HG03558 (cell line): Measurements from ENCODE around the gene TBCCD1.
A peak's percentile ranks its signal among the peaks of the same experiment; 100 is the strongest.

Experiments
- ATAC-seq: cut with Tn5 transposase; IDR thresholded peaks from one replicate; pipeline ENCODE4 v1.9.1; 2021; ENCODE audit warnings: moderate number of reproducible peaks; ENCODE audit not compliant: unreplicated experiment; ENCODE audit errors: extremely low read depth

Gene TBCCD1, protein sequence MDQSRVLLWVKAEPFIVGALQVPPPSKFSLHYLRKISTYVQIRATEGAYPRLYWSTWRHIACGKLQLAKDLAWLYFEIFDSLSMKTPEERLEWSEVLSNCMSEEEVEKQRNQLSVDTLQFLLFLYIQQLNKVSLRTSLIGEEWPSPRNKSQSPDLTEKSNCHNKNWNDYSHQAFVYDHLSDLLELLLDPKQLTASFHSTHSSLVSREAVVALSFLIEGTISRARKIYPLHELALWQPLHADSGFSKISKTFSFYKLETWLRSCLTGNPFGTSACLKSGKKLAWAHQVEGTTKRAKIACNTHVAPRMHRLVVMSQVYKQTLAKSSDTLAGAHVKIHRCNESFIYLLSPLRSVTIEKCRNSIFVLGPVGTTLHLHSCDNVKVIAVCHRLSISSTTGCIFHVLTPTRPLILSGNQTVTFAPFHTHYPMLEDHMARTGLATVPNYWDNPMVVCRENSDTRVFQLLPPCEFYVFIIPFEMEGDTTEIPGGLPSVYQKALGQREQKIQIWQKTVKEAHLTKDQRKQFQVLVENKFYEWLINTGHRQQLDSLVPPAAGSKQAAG

DNA sequence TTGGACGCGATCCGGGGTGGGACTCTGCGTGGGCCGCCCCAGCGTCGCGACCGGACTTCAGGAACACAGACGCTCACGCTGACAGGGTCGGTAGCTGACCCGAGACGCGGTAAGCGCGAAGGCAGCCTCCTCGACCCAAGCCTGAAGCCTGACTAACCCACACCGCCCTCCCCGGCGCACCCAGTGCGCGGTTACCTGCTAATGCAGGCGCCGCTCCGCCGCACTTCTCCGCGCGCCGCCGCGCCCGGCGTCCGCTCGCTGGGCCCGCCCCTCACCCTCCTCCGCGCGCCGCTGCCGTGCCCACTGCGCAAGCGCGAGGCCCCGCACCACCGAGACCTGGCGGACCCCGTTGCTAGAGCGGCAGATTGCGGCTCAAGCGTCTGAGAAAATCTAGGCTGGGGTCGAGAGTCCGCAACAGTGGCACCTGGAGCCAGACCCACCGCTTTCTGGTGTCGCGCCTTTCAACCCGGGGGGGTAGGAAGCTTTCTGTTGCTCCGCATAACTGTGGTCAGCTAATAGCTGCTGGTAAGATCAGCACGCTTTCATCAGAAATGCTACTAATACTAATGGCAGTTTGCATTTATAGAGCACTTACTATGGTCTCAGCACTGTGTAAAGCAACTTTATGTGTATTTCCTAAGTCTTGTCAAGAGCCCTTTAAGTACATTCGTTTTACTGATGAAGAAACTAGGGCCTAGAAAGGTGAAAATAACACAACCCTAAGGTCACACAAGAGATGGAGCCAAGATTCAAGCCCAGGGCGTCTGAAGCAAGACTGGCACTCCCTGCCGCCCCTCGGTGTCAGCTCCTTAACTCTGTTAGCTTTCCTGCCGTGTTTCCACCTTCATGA is at the start of gene TBCCD1:
Gene TBCCD1 (minus strand): TSS at position 268 of the 850 bp plus-strand sequence. CDS start 3,010 bp downstream, outside the sequence.
- peak; percentile 35 for ATAC-seq

DNA sequence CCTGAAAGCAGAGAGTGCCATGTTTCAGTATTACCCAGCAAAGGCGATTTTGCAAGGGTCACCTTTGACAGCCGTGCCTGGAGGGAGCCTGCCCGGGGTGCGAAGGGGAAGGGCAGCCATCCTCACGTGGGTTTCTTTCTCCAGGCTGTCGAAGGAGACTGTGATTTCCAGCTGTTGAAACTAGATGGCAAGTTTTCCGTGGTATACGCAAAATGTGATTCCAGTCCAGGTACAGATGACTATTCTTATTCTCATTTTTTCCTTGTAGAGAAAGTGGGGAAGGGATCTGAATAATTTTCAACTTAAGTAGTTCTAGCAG is 49.1 kb upstream of the TBCCD1 start:
- no peak for ATAC-seq

DNA sequence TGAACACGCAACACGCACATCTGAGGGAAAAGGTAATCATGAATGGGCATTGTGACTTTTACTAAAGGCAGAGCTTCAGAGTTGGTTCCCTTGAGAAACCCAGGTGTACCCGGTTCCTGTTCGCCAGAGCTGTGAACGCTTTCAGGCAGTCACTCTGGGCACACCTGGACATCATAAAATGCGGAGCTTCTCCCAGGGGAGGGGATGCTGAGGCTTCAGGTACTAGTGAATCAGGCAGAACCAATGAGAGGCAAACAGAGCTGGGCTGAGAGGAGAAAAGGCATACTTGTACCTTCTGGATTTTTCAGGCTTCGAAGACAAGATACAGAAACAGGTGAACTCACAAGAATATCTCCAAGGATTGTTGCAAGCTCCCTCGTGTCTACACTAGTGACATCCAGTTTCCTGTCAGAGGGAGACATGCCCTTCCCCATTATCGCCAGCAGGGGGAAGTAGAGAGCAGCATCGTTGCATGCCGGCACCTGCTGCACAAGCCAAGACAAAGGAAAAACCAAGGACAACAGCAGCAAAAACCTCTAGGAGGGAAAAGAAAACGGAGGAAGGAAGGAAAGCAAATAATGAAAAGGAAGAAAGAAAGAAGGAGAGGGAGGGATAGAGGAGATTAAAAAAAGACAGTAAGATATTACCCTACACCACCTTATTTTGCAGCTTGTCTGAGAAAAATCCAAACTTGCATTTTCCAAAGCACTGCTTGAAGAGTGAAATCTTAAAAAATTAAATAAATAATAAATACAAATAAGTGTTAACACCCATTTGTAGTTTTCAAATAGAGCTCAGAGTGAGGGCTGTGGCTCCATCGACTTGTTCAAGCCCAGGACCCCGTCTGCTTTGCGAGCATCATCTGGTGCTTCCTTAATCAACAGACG is 47.7 kb upstream of the TBCCD1 start:
- ATAC-seq: peak; percentile 43

DNA sequence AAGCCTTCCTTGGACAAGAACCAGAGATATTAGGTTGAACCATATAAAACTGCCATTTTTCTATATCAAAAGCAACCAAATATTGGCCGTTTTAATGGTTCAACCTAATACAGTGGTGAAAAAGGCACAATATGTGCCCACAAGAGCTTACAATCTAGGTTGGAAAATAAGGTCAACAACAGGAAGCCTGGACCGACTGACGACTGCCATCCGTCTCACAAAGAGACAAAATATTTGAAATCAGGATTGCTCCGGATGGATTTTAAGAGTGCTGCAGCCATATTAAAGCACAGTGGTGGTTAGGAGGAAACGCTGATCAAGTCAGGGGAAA is 47.1 kb upstream of the TBCCD1 start:
- no peak for ATAC-seq

DNA sequence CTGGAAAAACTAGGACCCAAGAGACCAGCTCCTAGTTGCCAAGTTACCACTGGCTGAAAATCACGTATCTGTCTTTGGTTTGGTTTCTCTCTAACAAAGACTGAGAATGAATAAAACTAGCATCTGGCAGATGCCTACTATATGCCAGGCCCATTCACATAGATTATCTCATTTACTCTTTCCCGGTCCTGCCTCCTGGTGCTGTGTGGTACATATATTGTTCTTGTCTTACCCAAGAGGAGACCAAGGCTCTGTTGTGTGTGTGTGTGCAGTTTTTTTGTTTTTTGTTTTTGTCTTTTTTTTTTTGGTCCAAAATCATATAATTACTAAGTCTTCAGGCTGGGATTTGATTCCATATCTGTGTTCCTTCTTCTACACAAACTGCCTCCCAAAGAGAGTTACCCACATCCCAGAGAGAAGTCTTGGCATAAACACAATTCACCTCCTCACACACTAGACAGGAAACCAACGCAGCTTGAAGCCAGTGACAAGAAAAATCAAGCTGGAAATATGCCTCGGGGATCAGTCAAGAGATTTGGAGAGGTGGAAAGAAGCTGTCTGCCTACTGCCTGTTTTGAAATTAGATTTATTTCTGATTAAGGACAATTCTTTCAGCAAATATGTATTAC is 46.6 kb upstream of the TBCCD1 start:
- no peak for ATAC-seq

DNA sequence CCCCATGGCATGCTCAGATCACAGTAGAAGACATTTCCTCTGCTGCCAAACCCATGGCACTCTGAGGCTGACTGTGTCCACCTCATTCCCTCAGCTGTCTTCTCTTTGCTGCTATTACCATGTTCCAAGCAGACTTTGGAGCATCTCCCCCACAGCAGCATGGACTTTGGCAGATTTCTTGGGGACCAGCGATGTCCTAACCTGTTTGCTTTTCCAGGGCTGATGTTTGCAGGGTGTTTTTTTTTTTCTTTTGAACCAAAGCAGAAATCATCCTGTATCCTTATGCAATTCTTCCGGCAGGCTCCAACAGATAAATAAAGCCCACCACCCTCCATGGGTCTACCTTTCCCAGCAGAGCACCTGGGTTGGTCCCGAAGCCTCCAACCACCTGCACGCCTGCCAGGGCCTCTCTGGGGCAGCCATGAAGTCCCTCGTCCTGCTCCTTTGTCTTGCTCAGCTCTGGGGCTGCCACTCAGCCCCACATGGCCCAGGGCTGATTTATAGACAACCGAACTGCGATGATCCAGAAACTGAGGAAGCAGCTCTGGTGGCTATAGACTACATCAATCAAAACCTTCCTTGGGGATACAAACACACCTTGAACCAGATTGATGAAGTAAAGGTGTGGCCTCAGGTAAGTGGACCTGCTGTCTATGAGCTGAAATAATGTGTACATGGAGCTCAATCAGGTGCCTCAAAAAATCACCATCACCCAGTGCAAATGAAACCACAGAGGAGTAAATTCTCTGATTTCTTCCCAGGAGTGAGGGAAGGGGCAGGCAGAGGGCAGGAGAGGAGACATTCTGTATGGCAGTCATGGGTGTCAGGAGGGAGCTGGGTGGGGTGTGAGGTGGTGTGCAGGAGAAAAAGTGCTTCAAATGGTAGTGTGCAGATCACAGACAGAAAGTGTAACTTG is 45.8 kb upstream of the TBCCD1 start, which contains the start of gene AHSG:
Gene AHSG (plus strand): TSS at position 340 of the 916 bp plus-strand sequence. CDS start 82 bp downstream, at position 422.
- ATAC-seq: no peak

DNA sequence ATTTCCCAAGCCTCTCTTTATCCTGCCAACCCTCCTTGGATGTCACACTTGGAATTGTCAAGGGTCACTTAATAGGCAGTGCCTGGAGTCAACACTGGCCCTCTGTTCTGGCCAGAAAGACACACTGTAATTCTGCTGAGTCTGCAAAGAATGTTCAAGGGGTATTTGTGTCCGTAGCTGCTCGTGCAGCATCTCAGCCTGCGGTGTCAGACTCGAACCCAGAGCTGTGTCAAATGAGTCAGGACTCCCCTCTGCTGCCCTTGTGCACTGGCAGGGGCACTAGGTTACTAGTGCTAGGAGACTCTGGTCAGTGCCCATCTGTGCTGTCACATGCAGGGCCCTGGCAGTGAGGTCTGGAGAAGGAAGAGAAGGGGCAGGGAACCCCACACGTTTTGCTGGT is 44.9 kb upstream of the TBCCD1 start:
- ATAC-seq: no peak

DNA sequence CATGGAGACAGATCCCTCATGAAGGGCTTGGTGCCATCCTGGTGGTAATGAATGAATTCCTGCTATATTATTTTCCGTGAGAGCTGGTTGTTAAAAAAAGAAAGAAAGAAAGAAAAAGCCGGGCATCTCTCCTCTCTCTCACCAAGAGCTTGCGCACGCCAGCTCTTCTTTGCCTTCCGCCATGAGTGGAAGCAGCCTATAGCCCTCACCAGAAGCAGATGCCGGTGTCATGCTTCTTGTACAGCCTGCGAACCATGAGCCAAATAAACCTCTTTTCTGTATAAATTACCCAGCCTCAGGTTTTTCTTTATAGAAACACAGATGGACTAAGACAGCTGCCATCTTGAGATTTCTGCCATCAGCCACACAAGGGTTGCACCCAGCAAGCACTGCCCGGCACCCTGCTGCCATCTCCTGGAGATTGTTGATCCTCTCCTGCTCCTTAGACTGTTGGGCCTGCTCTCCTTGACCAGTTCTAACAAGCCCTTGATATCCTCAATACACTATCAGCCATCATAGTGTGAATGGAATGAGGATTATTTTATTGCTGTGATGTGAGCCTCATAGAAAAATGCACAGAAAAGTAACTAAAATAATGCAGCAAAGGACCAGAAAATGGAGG is 42.2 kb upstream of the TBCCD1 start:
- no peak for ATAC-seq

DNA sequence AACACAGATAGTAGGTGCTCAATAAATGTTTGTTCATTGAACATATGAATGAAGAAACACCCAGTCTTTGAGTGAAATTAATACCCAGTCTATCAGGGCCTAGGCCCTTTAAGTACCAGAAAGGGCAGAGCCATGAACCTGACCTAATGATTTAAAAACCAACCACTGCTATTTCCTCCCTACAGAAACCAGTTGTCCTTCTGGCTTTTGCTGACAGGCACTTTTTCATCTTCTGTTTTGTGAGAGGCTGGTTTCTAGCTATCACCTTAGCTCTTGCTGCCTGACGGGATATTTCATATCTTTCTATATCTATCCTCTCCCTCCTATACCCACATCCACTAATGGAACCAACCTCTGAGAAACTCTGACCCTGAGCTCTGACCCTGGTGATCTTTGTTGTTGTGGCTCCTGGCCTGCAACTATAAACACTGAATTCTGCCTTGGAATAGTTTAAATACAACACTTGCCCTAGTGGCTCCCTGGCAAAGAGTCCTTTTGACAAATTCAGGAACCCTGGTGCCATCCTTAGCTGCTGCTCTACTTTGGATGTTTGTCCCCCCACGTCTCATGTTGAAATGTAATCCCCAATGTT is 41.6 kb upstream of the TBCCD1 start:
- no peak for ATAC-seq

DNA sequence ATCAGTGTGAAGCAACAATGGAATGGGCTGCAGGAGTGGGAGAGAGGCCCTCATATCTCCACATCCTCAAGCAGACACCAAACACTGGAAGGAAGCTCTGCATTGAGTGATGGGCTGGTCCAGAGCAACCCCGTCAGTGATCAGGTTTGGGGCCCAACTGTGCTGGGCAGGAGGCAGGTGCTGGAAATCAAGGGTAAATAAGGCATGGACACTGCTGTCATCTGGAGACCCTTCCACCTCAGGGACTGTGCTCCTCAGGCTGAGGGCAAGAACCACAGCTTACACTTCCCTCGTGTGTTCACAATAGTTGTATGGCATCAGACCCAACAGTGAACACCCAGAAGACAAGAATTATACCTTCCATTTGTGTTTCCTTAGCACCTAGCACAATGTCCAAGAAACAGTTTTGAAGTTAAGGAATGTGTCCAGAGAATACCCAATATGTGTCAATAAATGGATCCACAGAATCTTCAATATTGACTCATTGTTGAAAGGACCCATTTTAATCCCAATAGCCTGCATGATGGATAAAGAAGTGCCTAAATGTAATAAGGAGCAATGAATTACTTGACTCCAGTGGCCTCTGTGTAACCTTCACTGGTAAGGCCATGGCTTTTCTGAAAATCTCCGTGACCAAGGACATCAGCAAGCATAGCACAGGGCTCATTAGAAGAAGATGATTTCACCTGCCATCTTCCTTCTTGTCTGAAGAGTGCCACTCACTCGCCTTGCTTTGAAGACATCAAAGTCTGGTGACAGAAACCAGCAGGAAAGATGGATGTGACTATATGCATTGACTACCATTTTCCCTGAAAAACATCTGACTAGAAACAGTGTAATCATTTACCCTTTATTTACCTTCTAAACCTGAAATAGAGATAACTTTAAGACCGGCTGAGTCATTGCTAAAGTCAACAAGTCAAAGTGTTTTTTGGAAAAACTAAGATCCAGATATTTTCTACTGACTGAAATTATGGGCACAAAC is 38.7 kb upstream of the TBCCD1 start:
- ATAC-seq: no peak

DNA sequence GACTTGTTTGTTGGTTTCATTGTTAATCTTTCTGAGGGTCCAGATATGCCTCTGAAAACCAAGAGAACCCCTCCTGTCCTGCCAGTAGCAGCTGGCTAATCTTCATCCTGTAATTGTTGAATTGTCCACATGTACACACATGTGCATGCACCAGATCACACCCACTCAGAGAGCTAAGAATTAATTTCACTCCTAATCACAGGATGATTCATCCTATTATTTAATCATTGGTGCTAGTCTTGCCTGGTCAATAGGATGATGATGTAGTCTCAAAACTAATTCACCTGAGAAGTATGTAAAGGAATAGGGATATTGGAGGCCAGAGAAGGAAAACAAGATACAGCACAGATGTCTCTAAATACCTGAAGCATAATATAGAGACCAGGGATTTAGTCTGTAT is 37.9 kb upstream of the TBCCD1 start:
- no peak for ATAC-seq

DNA sequence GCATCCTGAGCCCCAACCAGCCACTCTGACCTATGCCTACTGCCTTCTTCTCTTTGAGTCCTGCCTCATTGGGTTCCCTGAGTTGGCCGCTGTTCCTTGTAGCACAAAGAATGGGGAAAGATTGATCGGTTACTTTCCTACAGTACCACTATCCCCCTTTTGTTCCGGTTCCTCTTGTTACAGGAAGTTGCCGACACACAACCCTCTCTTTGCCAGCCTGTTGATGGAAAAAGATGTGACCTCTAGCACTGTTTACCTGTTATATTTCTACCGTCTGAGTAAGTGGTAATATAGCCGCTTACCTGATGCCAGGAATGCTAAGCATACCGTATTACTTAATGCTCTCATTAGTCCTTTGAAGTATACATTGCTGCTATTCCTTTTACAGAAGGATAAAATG is 36.0 kb upstream of the TBCCD1 start:
- ATAC-seq: no peak

DNA sequence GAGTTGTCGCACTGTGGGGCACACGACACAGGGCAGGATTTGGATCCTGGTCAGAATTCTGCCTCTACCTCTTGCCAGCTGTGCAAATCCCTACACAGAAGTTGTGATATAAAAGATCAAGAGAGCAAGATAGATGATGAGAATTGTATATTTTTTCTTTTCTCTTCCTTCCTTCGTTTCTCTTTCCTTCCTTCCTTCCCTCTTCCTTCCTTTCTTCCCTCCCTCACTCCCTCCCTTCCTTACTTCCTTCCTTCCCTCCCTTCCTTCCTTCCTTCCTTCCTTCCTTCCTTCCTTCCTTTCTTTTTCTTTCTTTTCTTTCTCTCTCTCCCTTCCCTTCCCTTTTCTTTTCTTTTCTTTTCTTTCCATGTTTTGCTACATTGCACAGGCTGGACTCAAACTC is 33.8 kb upstream of the TBCCD1 start:
- no peak for ATAC-seq

DNA sequence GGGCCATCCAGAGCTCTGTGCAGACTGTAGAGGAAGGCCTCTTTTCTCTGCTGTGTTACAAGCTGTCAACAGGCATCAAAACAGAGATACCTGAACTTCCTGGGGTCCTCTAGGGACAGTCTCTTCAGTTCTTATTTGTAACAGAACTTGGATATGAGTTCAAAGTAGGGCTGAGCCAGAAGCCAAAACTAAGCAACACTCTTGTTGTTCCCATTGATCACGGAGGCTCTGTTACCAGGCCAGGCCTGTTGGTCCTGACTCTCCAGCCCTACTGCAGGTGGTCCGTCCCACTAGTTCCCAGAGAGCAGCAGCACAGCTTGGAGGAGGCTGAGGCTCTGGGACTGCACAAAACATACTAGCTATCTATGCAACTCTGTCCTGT is 32.6 kb upstream of the TBCCD1 start:
- no peak for ATAC-seq

DNA sequence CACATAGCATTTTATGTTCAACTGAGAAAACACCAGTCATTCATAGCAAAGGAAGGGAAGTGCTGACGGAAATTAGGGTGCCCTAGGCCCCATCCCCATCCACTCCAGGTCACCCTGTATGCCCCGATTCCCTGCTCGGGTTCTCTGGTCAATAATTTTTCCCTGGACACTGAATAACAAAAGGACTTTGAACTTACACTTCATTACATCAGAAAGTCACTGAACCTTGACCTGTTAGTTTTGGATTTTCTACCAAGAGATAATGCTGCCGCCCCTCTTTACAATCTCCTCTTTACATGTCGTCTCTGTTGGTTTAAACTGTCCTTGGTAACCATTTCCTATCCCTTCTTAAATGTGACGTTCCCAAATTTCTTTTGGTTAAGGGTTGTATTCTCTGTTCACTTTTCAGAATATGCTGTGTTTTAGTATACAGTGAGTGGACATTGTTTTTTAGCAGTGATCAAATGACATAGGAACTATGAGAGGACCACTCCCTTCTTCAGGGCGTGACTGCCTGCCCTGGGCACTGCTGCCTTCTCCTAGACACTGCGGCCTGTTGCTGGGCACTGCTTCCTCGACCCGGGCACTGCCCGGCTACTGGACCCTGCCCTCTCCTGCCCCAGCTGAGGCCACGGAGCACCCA is 32.1 kb upstream of the TBCCD1 start:
- ATAC-seq: no peak

DNA sequence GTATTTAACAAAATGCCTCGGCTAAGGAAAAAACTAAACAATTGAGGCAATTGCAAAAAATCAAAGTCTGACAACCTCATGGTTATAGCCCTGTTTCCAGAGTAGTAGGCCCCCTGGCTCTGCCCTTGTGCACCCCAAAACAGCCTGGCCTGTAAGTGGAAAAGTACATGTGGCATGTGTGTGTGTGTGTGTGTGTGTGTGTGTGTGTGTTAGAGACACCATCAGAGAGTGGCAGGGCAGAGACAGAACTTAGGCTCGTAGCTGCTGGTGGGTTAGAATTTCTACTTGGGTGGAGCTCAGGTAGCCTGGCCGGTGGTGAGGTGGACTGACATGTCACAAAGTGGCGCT is 31.6 kb upstream of the TBCCD1 start:
- ATAC-seq: no peak
